ENCODE measurements around the gene PACRG.

The PACRG gene

GRCh38 chr6:162942866-162943265 is 215.1 kb downstream of the PACRG start:
- TF ChIP-seq TCF12 (IDR thresholded peaks at IDR 0.05; ENCODE audit: low read depth): no peak
- no peak for TF ChIP-seq RAD21 (IDR thresholded peaks at IDR 0.05; ENCODE audit: low read depth)
- no peak for TF ChIP-seq EGR1 (IDR thresholded peaks at IDR 0.05)
- no peak for TF ChIP-seq CEBPB (IDR thresholded peaks at IDR 0.05)
- no peak for TF ChIP-seq TEAD4 (IDR thresholded peaks at IDR 0.05)
- TF ChIP-seq FOXM1 (IDR thresholded peaks at IDR 0.05; ENCODE audit: borderline replicate concordance, low read depth): no peak
- TF ChIP-seq MAX (IDR thresholded peaks at IDR 0.05): no peak
- no peak for TF ChIP-seq EP300 (IDR thresholded peaks at IDR 0.05; ENCODE audit: borderline replicate concordance)
- no peak for TF ChIP-seq CREB1 (IDR thresholded peaks at IDR 0.05; ENCODE audit: low read depth)
- TF ChIP-seq YY1 (IDR thresholded peaks at IDR 0.05; ENCODE audit: low read depth): no peak
- no peak for TF ChIP-seq USF1 (IDR thresholded peaks at IDR 0.05)
- no peak for TF ChIP-seq ZBTB7A (IDR thresholded peaks at IDR 0.05; ENCODE audit: low read depth)
- TF ChIP-seq REST (IDR thresholded peaks at IDR 0.05; ENCODE audit: low read depth): no peak
- TF ChIP-seq TAF1 (IDR thresholded peaks at IDR 0.05; ENCODE audit: low read depth): no peak
- no peak for TF ChIP-seq NFIC (IDR thresholded peaks at IDR 0.05)

GRCh38 chr6:162943369-162943768 is 215.6 kb downstream of the PACRG start:
- TF ChIP-seq USF1 (IDR thresholded peaks at IDR 0.05) (no peak), CEBPB (IDR thresholded peaks at IDR 0.05) (no peak), RAD21 (IDR thresholded peaks at IDR 0.05; ENCODE audit: low read depth) (no peak), CREB1 (IDR thresholded peaks at IDR 0.05; ENCODE audit: low read depth) (no peak), YY1 (IDR thresholded peaks at IDR 0.05; ENCODE audit: low read depth) (no peak), ZBTB7A (IDR thresholded peaks at IDR 0.05; ENCODE audit: low read depth) (no peak), MAX (IDR thresholded peaks at IDR 0.05) (no peak), TCF12 (IDR thresholded peaks at IDR 0.05; ENCODE audit: low read depth) (no peak), EGR1 (IDR thresholded peaks at IDR 0.05) (no peak), REST (IDR thresholded peaks at IDR 0.05; ENCODE audit: low read depth) (no peak), TAF1 (IDR thresholded peaks at IDR 0.05; ENCODE audit: low read depth) (no peak), NFIC (IDR thresholded peaks at IDR 0.05) (no peak), TEAD4 (IDR thresholded peaks at IDR 0.05) (no peak), FOXM1 (IDR thresholded peaks at IDR 0.05; ENCODE audit: borderline replicate concordance, low read depth) (no peak), EP300 (IDR thresholded peaks at IDR 0.05; ENCODE audit: borderline replicate concordance) (no peak)

GRCh38 chr6:162951164-162951743 is 223.5 kb downstream of the PACRG start:
- TF ChIP-seq TAF1 (IDR thresholded peaks at IDR 0.05; ENCODE audit: low read depth) (no peak), NFIC (IDR thresholded peaks at IDR 0.05) (no peak), MAX (IDR thresholded peaks at IDR 0.05) (no peak), FOXM1 (IDR thresholded peaks at IDR 0.05; ENCODE audit: borderline replicate concordance, low read depth) (no peak), CREB1 (IDR thresholded peaks at IDR 0.05; ENCODE audit: low read depth) (no peak), TCF12 (IDR thresholded peaks at IDR 0.05; ENCODE audit: low read depth) (no peak), ZBTB7A (IDR thresholded peaks at IDR 0.05; ENCODE audit: low read depth) (no peak), EP300 (IDR thresholded peaks at IDR 0.05; ENCODE audit: borderline replicate concordance) (no peak), REST (IDR thresholded peaks at IDR 0.05; ENCODE audit: low read depth) (no peak), TEAD4 (IDR thresholded peaks at IDR 0.05) (no peak), YY1 (IDR thresholded peaks at IDR 0.05; ENCODE audit: low read depth) (no peak), CEBPB (IDR thresholded peaks at IDR 0.05) (no peak), EGR1 (IDR thresholded peaks at IDR 0.05) (no peak), USF1 (IDR thresholded peaks at IDR 0.05) (no peak), RAD21 (IDR thresholded peaks at IDR 0.05; ENCODE audit: low read depth) (no peak)

Data from Ishikawa (cell line).